ENCODE results near the gene IQSEC1. TPM values are rescaled to one million over a fixed set of nuclear protein-coding genes. Genes with fewer than 3 reads are reported as not detected.
A peak's percentile ranks its signal among the peaks of the same experiment; 100 is the strongest.

Gene IQSEC1
- total and polyA plus RNA-seq, 2 of the 8 experiments (the other 6 are each of a cell fraction or from before 2014, with no cell fraction given), result 6.8 to 28.8 TPM

DNA sequence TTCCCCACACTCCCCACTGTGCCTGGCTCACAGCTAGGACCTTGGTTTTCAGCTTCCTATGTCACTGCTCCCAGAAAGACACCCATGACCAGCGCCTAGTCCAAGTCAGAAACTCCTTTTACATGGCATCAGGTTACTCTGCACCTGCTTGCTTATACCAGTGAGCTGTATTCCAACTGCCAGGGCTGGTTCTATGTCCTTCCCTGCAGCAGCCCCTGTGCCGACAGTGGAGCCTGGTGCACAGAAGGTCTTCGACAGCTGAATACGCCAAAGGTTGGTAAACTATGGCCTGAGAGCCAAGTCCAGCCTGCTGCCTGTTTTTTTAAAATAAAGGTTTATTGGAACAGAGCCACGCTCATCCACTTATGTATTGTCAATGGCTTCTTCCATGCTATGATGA lies 102.5 kb downstream of the IQSEC1 start:
- Histone ChIP-seq H4K8ac (ENCODE audit: extremely low read depth, insufficient read depth, low read length) (0 out of 2 replicates have a peak overlapping the region, but pooled peaks have one; percentile 1), H3K18ac (ENCODE audit: extremely low read depth, low read length) (no peak overlapping the region), H3K9me3 (ENCODE audit: insufficient read depth in 2 of 2, low read depth in 1 of 2, low read length in 1 of 2) (no peaks in the 10 kb centered on the region), H2BK12ac (ENCODE audit: low read depth, low read length) (no peak overlapping the region), H3K14ac (ENCODE audit: insufficient read length) (no peak overlapping the region), H3K4me1 (replicated peaks in 1 of 4; ENCODE audit: control insufficient read depth in 3 of 4, insufficient read depth in 4 of 4, low read length in 3 of 4) (peaks cover 2 to 19% (median 7%) of the 10 kb centered on the region in 4 experiments; a peak in 6 of 7 replicates), H3K9ac (replicated peaks in 1 of 4; ENCODE audit: extremely low read depth in 1 of 4, low read depth in 3 of 4, low read length in 3 of 4) (no peak overlapping the region), H3K4me3 (ENCODE audit: extremely low read depth in 1 of 4, insufficient read depth in 2 of 4, low read depth in 3 of 4, low read length in 4 of 4) (no peak overlapping the region), H4K5ac (ENCODE audit: insufficient read length, low read depth, low read length) (no peak overlapping the region), H2AFZ (ENCODE audit: low read length) (no peak overlapping the region), H3K56ac (replicated peaks; ENCODE audit: insufficient read length, low read depth, low read length) (no peak overlapping the region), H3K36me3 (ENCODE audit: control insufficient read depth in 2 of 4, insufficient read depth in 4 of 4, low read length in 3 of 4) (no peaks in the 10 kb centered on the region), H2BK5ac (ENCODE audit: low read depth, low read length) (no peak overlapping the region), H3K79me1 (ENCODE audit: low read depth, low read length) (peaks cover 8% of the 10 kb centered on the region), H3K4me2 (ENCODE audit: insufficient read depth in 1 of 2, low read depth in 2 of 2, low read length in 2 of 2) (no peak overlapping the region), H2BK120ac (replicated peaks; ENCODE audit: low read depth, low read length) (no peak overlapping the region), H3K4ac (replicated peaks; ENCODE audit: insufficient read length, low read depth, low read length) (no peak overlapping the region), H3K79me2 (ENCODE audit: control insufficient read depth in 1 of 2, insufficient read depth in 2 of 2, low read length in 2 of 2) (peaks cover 0 to 2% of the 10 kb centered on the region in 2 experiments; a peak in 1 of 4 replicates), H3K23me2 (ENCODE audit: low read depth, low read length) (peaks cover 5% of the 10 kb centered on the region), H4K20me1 (replicated peaks in 1 of 2; ENCODE audit: control insufficient read depth in 1 of 2, insufficient read depth in 2 of 2, low read length in 2 of 2) (peaks cover 2 to 16% of the 10 kb centered on the region in 2 experiments), H4K91ac (replicated peaks; ENCODE audit: insufficient read length, low read length) (no peak overlapping the region), H3K23ac (ENCODE audit: insufficient read length) (no peak overlapping the region), H3K27ac (ENCODE audit: low read depth, low read length) (no peak overlapping the region), H2AK5ac (ENCODE audit: low read depth, low read length) (no peak overlapping the region), H2BK20ac (ENCODE audit: low read length) (no peak overlapping the region), H3K27me3 (replicated peaks in 1 of 4; ENCODE audit: control insufficient read depth in 3 of 4, extremely low read depth in 1 of 4, insufficient read depth in 3 of 4, low read length in 3 of 4) (peaks cover 0 to 12% (median 2%) of the 10 kb centered on the region in 4 experiments; a peak in 5 of 7 replicates), H2BK15ac (ENCODE audit: low read length) (no peak overlapping the region)
- 87% methylated on average over 5 of the region's 5 CpGs; no CpG with 5 or more reads in 1 of the 2 experiments for WGBS, 2 experiments (ENCODE audit: extremely low coverage in 1 of 2, insufficient coverage in 1 of 2, insufficient read length in 1 of 2, insufficient replicate concordance in 2 of 2, low coverage in 1 of 2, low lambda C conversion rate in 2 of 2, missing lambda C conversion rate in 1 of 2)
- POLR2A ChIA-PET (ENCODE audit: partially characterized antibody), result interaction anchor here (1.0 to 1.8 kb wide), 3 partner anchors 9 to 22 kb away, joined by 3 to 4 read pairs (median 3); no protein-coding TSS in a partner anchor
- TF ChIP-seq, protein P1, sequence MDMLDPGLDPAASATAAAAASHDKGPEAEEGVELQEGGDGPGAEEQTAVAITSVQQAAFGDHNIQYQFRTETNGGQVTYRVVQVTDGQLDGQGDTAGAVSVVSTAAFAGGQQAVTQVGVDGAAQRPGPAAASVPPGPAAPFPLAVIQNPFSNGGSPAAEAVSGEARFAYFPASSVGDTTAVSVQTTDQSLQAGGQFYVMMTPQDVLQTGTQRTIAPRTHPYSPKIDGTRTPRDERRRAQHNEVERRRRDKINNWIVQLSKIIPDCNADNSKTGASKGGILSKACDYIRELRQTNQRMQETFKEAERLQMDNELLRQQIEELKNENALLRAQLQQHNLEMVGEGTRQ (IDR thresholded peaks at IDR 0.05; ENCODE audit: low read length), result no peak
- no peak for TF ChIP-seq ASH2L (IDR thresholded peaks at IDR 0.05; ENCODE audit: low read length)
- TF ChIP-seq, protein P2, sequence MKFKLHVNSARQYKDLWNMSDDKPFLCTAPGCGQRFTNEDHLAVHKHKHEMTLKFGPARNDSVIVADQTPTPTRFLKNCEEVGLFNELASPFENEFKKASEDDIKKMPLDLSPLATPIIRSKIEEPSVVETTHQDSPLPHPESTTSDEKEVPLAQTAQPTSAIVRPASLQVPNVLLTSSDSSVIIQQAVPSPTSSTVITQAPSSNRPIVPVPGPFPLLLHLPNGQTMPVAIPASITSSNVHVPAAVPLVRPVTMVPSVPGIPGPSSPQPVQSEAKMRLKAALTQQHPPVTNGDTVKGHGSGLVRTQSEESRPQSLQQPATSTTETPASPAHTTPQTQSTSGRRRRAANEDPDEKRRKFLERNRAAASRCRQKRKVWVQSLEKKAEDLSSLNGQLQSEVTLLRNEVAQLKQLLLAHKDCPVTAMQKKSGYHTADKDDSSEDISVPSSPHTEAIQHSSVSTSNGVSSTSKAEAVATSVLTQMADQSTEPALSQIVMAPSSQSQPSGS (IDR thresholded peaks at IDR 0.05; ENCODE audit: low read length), result no peak
- no peak for TF ChIP-seq RXRA (IDR thresholded peaks at IDR 0.05; ENCODE audit: insufficient read depth, low read depth, low read length)
- TF ChIP-seq FOSL1 (IDR thresholded peaks at IDR 0.05; ENCODE audit: insufficient read depth, low read depth, low read length), result no peak
- FAIRE-seq, result no peak
- CTCF ChIA-PET (ENCODE audit: partially characterized antibody), result interaction anchor here (0.8 to 25.8 kb wide), 10 partner anchors 11 to 103 kb away, joined by 3 to 267 read pairs (median 3); no protein-coding TSS in a partner anchor
- DNase-seq (ENCODE audit: low read depth in 1 of 2, low spot score in 2 of 2), result no peak
